ENCODE measurements around the gene PRELID3B. TPM values are rescaled to one million over a fixed set of nuclear protein-coding genes. Genes with fewer than 3 reads are reported as not detected.

PRELID3B gene
- total RNA-seq, 4 donors from 2014 or later, result 25.4 to 42.2 (median 32.8) TPM

- peaks cover 11% of the 10 kb centered on the region for H3K4me1 ChIP-seq
- DNase-seq (ENCODE audit: low spot score in 2 of 2), result no peak
- TF ChIP-seq CTCF (IDR thresholded peaks at IDR 0.05) (no peak), POLR2AphosphoS5 (IDR thresholded peaks at IDR 0.05) (no peak), EP300 (IDR thresholded peaks at IDR 0.05) (no peak), POLR2A (IDR thresholded peaks at IDR 0.05) (no peak)
- 45% methylated on average over 22 of the region's 22 CpGs for WGBS
- H3K9me3 ChIP-seq, result no peaks in the 10 kb centered on the region
- H3K27ac ChIP-seq, result no peak overlapping the region
- no peak overlapping the region for H3K4me3 ChIP-seq
- peaks cover 6% of the 10 kb centered on the region for H3K27me3 ChIP-seq
- H3K36me3 ChIP-seq, result no peaks in the 10 kb centered on the region
Observed at GRCh38 chr20:59063358-59064213, 21.0 kb upstream of the PRELID3B start.

- DNase-seq (ENCODE audit: low spot score in 2 of 2), result no peak
- whole genome bisulfite sequencing, result 65% methylated on average over 4 of the region's 4 CpGs
- H3K27ac ChIP-seq, result no peak overlapping the region
- peaks cover 3% of the 10 kb centered on the region for H3K27me3 ChIP-seq
- H3K4me3 ChIP-seq, result no peak overlapping the region
- peaks cover 11% of the 10 kb centered on the region for H3K4me1 ChIP-seq
- no peaks in the 10 kb centered on the region for H3K9me3 ChIP-seq
- H3K36me3 ChIP-seq, result no peaks in the 10 kb centered on the region
- TF ChIP-seq CTCF (IDR thresholded peaks at IDR 0.05) (no peak), POLR2AphosphoS5 (IDR thresholded peaks at IDR 0.05) (no peak), POLR2A (IDR thresholded peaks at IDR 0.05) (no peak), EP300 (IDR thresholded peaks at IDR 0.05) (no peak)
Observed at GRCh38 chr20:59062081-59062480, 19.5 kb upstream of the PRELID3B start.

- Histone ChIP-seq H3K27me3 (peaks cover 20% of the 10 kb centered on the region), H3K27ac (no peak overlapping the region), H3K4me1 (no peaks in the 10 kb centered on the region), H3K36me3 (no peaks in the 10 kb centered on the region), H3K9me3 (no peaks in the 10 kb centered on the region), H3K4me3 (no peak overlapping the region)
- WGBS, result 59% methylated on average over 7 of the region's 7 CpGs
- TF ChIP-seq POLR2AphosphoS5 (IDR thresholded peaks at IDR 0.05) (no peak), POLR2A (IDR thresholded peaks at IDR 0.05) (no peak), CTCF (IDR thresholded peaks at IDR 0.05) (no peak), EP300 (IDR thresholded peaks at IDR 0.05) (no peak)
- no peak for DNase-seq (ENCODE audit: low spot score in 2 of 2)
Observed at GRCh38 chr20:59055302-59055701, 12.7 kb upstream of the PRELID3B start.

- WGBS, result 87% methylated on average over 6 of the region's 6 CpGs
Observed at GRCh38 chr20:59051666-59052185, 9.1 kb upstream of the PRELID3B start.

More at GRCh38 chr20:59051666-59052185, 9.1 kb upstream of the PRELID3B start:
- TF ChIP-seq POLR2A (IDR thresholded peaks at IDR 0.05) (no peak), EP300 (IDR thresholded peaks at IDR 0.05) (no peak), POLR2AphosphoS5 (IDR thresholded peaks at IDR 0.05) (no peak), CTCF (IDR thresholded peaks at IDR 0.05) (no peak)
- no peak overlapping the region for H3K27ac ChIP-seq
- peaks cover 17% of the 10 kb centered on the region for H3K27me3 ChIP-seq
- no peak for DNase-seq (ENCODE audit: low spot score in 2 of 2)
- no peak overlapping the region for H3K4me3 ChIP-seq
- H3K9me3 ChIP-seq, result no peaks in the 10 kb centered on the region
- no peaks in the 10 kb centered on the region for H3K4me1 ChIP-seq
- no peaks in the 10 kb centered on the region for H3K36me3 ChIP-seq

Measured in suprapubic skin (tissue), 4 donors.